NCI-H2196 (cell line): ENCODE measurements around the gene RAPGEF5.
"Not testable (repeated sequence)": the region's sequence is repeated elsewhere in the genome, so short reads cannot be mapped to it uniquely, and the experiment has no call there.

Experiments
- DNase-seq: peaks from one replicate; lab custom pipeline; 2025; ENCODE audit not compliant: unreplicated experiment; lab: John Stamatoyannopoulos, UW

The RAPGEF5 gene

DNA sequence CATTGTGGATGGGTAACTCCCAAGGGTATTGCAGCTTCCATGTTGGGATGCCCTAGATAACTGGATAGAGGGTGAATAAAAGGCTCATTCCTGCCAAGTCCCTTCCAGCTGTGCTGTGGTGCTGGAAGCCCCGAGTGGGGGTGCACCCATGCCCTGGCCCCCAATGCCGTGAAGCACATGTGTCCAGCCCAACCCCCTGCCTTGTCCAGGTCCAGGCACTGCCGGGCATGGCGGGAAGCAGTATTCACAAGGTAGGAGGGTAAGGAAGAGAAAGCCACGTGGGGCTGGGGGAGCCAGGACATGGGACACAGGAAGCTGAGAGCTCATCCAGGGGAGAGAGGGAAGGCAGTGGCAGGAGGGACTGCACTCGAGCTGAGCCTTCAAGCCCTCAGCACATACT is 263.0 kb downstream of the RAPGEF5 start:
- DNase-seq, result no peak

DNA sequence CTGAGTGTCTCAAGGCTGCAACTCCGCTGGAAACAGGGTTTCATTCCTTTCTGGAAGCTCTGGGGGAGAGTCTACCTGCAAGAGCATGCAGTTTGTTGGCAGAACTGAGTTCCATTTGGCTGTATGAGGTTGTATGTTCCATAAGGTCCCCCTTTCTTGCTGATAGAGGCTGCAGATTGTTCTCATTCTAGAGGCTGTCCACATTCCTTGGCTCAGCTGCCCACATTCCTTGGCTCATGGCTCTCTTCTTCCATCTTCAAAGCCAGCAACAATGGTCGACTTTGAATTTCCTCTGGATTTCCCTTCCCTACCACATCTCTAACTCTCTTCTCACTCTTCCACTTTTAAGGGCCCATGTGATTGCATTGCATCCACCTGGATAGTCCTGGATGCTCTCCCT is 264.0 kb downstream of the RAPGEF5 start:
- no peak for DNase-seq

DNA sequence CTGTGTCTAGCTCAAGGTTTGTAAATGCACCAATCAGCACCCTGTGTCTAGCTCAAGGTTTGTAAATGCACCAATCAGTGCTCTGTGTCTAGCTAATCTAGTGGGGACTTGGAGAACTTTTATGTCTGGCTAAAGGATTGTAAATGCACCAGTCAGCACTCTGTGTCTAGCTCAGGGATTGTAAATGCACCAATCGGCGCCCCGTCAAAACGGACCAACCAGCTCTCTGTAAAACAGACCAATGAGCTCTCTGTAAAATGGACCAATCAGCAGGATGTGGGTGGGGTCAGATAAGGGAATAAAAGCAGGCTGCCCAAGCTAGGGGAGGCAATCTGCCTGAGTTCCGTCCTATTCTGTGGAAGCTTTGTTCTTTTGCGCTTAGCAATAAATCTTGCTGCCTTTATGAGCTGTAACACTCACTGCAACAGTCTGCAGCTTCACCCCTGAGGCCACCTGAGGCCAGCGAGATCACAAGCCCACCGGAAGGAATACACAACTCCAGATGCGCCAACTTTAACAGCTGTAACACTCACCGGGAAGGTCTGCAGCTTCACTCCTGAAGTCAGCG is 265.9 kb downstream of the RAPGEF5 start:
- DNase-seq, result not testable (repeated sequence)

DNA sequence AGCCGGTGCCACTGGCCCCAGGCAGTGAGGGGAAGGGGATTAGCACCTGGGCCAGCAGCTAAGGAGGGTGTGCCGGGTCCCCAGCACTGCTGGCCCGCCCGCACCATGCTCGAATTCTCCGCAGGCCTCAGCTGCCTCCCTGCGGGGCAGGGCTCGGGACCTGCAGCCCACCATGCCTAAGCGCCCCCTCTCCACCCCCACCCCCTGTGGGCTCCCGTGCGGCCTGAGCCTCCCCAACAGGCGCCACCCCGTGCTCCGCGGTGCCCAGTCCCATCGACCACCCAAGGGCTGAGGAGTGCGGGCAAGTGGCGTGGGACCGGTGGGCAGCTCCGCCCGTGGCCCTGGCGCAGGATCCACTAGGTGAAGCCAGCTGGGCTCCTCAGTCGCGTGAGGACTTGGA is 266.4 kb downstream of the RAPGEF5 start:
- no peak for DNase-seq

DNA sequence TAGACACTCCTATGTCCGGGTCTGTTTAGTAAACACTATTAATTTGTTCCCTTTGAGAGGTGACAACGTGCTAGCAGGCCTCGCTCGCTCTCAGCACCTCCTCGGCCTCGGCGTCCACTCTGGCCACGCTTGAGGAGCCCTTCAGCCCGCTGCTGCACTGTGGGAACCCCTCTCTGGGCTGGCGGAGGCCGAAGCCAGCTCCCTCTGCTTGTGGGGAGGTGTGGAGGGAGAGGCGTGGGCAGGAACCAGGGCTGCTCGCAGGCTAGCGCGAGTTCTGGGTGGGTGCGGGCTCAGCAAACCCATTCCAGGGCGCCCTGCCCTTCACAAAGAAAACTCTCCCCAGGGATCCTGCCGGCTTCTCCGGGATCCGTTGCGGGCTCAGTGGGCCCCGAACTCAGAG is 266.8 kb downstream of the RAPGEF5 start:
- DNase-seq, result no peak

DNA sequence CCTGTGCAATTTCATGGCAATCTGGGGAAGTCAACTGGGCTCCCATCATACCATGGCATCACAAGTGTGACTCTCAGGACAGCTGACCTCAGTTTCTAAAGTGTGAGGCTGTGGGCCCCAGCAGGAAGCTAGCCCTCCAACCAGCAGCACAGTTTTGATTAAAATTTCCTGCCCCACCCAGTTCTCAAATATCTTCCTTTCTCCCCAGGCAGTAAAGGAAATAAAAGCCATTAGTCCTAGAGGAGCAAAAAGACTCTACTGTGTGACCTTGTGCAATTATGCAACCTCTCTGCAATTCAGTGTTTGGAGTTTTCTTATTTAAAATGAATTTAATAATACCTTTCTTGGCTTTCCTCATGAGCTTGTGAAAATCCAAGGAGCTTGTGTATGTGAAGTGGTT is 268.1 kb downstream of the RAPGEF5 start:
- DNase-seq, result no peak

DNA sequence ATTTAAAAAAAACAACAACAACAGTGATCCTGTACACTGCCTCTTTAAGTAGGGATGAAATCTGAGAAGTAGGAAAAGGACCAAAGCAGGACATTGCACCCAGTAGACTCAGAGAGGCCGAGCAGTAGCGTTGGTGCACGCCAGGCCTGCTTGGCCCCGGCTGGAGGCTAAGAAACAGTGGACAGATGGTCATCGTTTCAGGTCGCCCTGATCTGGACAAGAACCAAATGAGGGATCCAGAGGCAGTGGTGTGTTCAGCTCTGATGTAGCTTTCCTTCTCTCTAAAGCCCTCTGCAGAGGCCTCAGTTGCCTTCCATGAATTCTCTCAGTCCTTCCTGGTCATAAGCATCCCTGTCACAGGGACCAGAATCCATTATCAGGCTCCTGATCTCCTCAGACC is 269.1 kb downstream of the RAPGEF5 start:
- no peak for DNase-seq

DNA sequence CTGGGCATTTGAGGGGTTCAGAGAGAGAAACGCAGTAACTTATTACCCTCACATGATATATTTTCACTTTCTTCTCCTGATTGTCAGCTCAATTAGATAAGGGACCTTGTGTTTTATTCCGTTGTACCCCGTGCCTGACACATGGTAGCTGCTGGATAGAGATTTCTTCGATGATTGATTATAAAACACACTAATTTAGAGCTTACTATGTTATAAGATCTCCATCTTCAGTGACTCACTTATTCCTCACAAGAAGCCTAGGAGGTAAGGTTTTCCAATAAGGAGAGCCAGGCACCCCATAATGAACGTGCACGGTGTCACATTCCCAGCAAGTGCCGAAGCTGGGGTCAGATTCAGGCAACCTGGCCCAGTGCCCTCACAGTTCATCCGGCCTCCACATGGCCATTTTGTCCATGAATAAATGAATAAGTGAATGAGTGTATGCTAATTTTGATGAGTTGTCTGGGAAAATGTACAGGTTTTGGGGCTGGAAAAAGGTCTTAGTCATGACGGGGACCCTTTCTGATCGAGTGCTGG is 273.2 kb downstream of the RAPGEF5 start:
- no peak for DNase-seq

DNA sequence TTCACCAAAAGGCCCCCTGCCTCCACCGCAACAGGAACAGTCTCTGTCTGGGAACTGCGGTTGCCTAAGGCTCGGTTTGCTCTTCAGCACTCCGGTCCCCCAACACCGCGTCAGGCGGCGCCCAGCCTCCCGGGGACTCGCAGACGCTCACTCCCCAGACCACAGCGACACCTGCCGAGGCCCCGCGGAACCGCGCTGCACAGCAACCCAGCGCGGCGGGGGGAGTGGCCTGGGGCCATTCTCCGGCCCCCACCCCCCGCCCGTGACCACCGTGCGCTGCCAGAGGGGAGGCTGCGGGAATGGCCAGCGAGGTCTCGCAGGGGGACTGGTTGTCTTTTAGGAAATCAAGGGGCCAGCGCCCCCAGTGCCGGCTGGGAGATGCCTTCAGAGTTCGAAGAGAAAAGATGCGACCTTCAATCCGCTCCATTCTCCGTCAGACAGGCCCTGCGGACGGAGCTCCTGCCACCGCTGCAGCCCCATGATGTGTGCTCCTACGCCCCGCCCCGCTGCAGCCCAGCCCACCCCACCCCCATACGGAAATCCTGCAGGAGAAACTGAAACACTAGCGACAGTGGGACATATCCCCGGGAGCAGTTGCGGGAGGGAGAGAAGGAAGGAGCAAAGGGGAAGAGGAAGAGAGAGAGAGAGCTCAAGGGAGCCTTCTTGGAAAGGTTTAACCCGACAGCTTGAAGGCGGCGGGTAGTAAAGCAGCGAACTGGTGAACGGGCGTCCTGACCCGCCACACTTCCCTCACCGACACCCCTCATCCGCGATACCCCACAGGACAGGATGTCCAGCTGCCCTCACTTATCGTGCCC is 273.9 kb downstream of the RAPGEF5 start:
- peak; percentile 85 for DNase-seq

DNA sequence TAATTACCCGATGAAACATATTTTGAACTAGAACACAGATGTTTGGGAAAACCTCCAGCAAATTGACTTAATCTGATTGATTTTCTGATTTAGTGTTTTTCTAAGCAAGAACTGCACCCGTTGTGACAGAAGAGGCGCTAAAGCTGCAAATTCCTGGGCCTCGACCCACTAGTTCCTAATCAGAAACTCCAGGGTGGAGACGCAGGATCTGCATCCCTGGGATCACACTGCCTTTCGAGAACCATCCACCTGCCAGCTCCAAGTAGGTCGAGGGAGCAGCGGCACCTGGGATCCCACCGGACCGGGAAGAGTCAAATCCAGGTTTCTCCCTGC is 274.4 kb downstream of the RAPGEF5 start:
- DNase-seq, result no peak

DNA sequence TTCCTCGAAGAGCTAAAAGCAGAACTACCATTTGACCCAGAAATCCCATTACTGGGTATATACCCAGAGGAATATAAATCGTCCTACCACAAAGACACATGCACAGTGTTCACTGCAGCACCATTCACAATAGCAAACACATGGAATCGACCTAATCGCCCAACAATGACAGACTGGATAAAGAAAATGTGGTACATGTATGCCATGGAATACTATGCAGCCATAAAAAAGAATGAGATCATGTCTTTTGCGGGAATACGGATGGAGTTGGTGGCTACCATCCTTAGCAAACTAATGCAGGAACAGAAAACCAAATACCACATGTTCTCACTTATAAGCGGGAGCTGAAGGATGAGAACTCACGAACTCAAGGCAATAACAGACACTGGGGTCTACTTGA is 276.7 kb downstream of the RAPGEF5 start:
- DNase-seq, result not testable (repeated sequence)

DNA sequence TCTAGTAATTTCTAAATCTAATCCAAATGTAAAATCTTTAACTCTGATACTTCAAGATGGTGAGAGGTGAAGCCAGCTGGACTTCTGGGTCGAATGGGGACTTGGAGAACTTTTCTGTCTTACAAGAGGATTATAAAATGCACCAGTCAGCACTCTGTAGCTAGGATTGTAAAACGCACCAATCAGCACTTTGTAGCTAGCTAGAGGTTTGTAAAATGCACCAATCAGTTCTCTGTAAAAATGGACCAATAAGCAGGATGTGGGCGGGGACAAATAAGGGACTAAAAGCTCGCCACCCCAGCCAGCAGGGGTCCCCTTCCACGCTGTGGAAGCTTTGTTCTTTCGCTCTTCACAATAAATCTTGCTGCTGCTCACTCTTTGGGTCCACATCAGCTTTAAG is 278.1 kb downstream of the RAPGEF5 start:
- not testable (repeated sequence) for DNase-seq

DNA sequence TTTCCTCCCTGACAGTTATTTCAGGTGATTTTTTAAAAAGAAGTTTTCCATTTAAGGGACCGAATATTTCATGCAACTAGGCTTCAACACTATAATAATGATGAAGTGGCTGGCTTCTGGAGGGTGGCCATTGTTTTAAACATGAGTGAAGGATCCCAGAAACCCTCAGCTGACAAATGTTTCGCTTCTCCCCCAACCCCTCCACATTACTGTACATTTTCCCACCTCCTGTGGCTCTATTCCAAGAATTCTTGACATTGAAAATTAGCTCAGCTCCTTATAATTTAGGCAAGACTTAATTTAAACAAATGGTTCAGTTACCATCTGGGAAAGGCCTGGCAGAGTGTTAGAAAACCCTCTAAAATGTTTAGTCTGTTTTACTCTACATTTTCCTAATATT is 281.4 kb downstream of the RAPGEF5 start:
- DNase-seq, result no peak

DNA sequence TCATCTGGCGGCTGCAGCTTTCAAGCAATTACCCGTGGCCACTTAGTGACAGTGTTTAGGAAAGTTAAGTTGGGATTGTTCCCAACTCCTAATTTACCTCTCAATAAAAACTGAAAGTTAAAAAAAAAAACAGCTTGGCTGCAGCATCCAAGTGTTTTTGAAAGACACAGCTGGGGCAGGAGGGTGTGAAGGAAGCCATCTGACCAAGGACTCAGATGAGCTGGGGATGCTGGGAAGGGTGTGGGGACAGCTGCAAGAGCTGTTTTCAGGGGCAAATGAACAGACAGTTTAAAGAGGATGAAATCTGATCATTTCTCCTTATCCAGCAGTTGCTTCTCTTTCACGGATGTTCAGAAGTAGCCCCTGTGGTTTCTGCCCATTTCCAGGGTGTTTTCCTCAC is 282.1 kb downstream of the RAPGEF5 start:
- DNase-seq, result no peak
